ENCODE data around the gene DBR1.

Gene DBR1

DNA sequence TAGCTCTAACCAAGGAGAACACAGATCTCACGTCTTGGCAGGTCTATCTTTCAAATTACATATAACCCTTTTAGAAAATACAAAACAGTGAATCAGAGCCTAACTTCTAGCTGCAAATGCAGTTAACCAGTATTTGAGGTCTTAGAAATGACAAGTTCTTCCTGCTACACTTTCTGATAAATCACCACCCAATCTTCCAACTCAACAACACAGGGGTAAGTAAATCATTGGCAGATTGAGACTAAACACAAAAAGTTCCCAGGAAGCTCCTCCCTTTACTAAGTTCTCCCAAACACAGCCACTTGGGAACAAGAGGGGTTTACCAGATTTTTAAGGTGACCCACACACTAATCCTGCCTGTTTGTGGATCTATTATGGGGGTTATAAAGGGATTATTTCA is 42.5 kb downstream of the DBR1 start, which contains the start of gene A4GNT:
Gene A4GNT, minus strand, starts transcription at position 152 of the 400 bp plus-strand sequence. CDS start 1,134 bp downstream, outside the sequence.
- peak; percentile 3 for DNase-seq
- in situ Hi-C loops (cut with HindIII; ENCODE audit: low pct_ligation_motif_present, low pct_unique_long_range_greater_than_20kb, low sequenced_read_pairs) = no loop called here

GRCh38 chr3:138127636-138128365 is 46.9 kb downstream of the DBR1 start:
- DNase-seq = no peak
- in situ Hi-C loops (cut with HindIII; ENCODE audit: low pct_ligation_motif_present, low pct_unique_long_range_greater_than_20kb, low sequenced_read_pairs) = no loop called here

GRCh38 chr3:138125548-138126221 is 49.0 kb downstream of the DBR1 start:
- in situ Hi-C loops (cut with HindIII; ENCODE audit: low pct_ligation_motif_present, low pct_unique_long_range_greater_than_20kb, low sequenced_read_pairs) = no loop called here

GRCh38 chr3:138124706-138125355 is 49.9 kb downstream of the DBR1 start:
- in situ Hi-C loops (cut with HindIII; ENCODE audit: low pct_ligation_motif_present, low pct_unique_long_range_greater_than_20kb, low sequenced_read_pairs) = no loop called here
- DNase-seq = no peak

More at GRCh38 chr3:138125548-138126221, 49.0 kb downstream of the DBR1 start:
- no peak for DNase-seq

- in situ Hi-C loops (cut with HindIII; ENCODE audit: low pct_ligation_motif_present, low pct_unique_long_range_greater_than_20kb, low sequenced_read_pairs) = no loop called here
- no peak for DNase-seq
Measured at GRCh38 chr3:138124188-138124587, 50.5 kb downstream of the DBR1 start.

GRCh38 chr3:138119423-138119766 is 55.3 kb downstream of the DBR1 start:
- in situ Hi-C loops (cut with HindIII; ENCODE audit: low pct_ligation_motif_present, low pct_unique_long_range_greater_than_20kb, low sequenced_read_pairs) = no loop called here
- no peak for DNase-seq

GRCh38 chr3:138118612-138119422 is 55.9 kb downstream of the DBR1 start:
- in situ Hi-C loops (cut with HindIII; ENCODE audit: low pct_ligation_motif_present, low pct_unique_long_range_greater_than_20kb, low sequenced_read_pairs) = no loop called here
- peak; percentile 75 for DNase-seq

DNA sequence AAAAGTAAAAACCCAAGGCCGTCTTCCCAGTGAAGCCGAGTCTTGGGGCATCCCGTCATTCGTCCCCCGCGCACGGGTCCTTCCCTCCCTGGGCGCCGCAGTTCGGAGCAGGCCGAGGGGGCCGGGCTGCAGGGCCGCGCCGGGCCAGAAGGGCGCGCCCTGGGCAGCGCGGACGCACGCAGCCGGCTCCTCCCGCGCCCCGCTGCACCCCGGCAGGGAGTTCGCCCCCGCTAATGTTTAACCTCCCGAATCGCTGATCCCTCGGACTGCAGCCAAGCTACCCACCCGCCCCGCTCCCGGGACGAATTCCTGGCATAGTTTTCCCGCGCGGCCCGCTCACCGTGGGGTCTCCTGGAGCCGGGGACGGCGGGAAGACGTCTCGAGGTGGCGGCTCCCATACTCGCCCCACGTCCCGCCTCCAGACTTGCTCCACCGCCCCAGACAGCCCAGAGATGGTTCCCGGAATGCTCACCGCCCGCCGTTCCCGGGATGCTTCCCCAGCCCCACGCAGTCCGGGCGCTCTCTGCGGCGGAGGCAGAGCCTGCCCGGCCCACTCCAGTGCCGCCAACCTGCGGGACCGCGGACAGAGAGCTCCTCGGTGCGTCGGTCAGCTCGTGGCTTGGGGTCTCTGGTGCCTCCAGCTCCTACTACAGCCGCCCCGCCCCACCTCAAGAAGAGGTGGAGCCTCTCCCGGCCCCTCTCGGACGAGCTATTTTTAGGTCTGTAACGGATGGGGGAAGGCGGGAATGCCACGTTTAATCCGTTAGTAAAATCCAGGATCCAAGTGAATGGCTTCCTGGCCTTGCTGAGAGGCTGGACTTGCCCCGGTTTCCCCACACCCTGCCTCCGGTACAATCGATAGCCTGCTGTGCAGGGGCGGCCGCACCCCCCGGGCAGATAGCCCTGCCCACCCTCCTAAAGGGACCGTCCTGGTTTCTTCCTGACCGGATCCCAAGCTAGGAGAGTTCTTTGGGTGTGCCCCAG is 59.4 kb downstream of the DBR1 start, which contains the start of gene DZIP1L:
Gene DZIP1L, minus strand, starts transcription at position 621 of the 984 bp plus-strand sequence. CDS start 11,637 bp downstream, outside the sequence.
- in situ Hi-C loops (cut with HindIII; ENCODE audit: low pct_ligation_motif_present, low pct_unique_long_range_greater_than_20kb, low sequenced_read_pairs) = no loop called here
- peak; percentile 90 for DNase-seq

DNA sequence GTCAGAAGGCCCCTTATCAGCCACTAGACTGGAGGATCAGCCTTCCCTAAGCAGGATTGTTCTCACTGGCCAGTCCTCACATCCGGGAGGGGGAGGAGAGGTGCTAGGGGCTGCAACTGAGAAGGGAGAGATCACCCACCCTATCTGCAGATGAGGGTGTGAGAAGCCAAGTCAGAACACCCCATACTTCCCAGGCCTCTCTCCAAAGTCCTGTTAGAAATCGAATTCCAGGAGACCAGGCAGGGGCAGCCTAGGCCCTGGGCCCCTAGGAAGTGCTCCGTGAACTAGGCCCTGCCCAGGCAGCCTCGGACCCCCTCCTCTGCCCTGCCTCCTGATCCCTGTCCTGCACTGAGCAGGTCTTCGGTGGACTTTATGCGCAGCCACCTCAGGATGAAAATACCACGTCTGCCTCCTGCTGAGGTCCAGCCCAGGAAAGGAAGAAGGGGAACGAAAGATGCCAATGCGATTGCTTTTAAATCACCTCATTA is 60.2 kb downstream of the DBR1 start:
- DNase-seq = peak; percentile 42
- in situ Hi-C loops (cut with HindIII; ENCODE audit: low pct_ligation_motif_present, low pct_unique_long_range_greater_than_20kb, low sequenced_read_pairs) = no loop called here

GRCh38 chr3:138113326-138113725 is 61.4 kb downstream of the DBR1 start:
- DNase-seq = peak; percentile 83
- in situ Hi-C loops (cut with HindIII; ENCODE audit: low pct_ligation_motif_present, low pct_unique_long_range_greater_than_20kb, low sequenced_read_pairs) = no loop called here

DNA sequence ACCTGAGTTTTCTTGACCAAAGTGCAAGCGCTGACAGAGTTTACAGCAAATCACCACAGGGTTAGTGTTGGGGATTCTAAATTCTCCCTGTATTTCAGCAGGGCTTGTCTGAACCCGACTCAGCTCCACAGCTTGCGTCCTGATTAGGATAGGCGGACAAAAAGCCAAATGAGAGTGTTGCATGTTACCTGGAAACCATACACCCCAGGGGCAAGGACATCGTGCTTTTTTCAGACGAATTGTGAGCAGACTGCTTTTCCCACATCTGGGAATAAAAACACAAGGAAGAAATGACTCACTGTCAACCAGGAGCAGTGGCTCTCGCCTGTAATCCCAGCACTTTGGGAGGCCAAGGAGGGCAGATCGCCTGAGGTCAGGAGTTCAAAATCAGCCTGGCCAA is 62.4 kb downstream of the DBR1 start:
- no peak for DNase-seq
- in situ Hi-C loops (cut with HindIII; ENCODE audit: low pct_ligation_motif_present, low pct_unique_long_range_greater_than_20kb, low sequenced_read_pairs) = no loop called here

Measured in ACHN (cell line).